HG02973 (cell line): ENCODE results near the gene SUPV3L1.
"Not testable (repeated sequence)": the region's sequence is repeated elsewhere in the genome, so short reads cannot be mapped to it uniquely, and the experiment has no call there.

Source experiments
- ATAC-seq: cut with Tn5 transposase; IDR thresholded peaks from one replicate; pipeline ENCODE4 v1.9.1; 2021; ENCODE audit warnings: moderate library complexity; ENCODE audit not compliant: unreplicated experiment

Gene SUPV3L1

DNA sequence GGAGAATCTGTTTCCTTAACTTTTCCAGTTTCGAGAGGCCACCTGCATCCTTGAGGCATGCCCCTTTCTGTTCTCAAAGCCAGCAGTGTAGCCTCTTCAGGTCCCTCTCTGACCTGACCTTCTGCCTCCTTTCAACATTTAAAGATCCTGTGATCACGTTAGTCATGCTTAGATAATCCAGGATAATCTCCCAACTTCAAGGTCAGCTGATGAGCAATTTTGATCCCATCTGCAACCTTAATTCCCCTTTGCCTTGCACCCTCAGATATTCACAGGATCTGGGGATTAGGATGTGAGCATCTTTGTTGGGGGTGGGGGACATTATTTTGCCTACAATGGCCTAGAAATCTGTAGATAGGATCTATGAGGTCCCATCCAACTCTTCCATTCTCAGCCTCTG lies 48.1 kb downstream of the SUPV3L1 start:
- ATAC-seq = no peak

DNA sequence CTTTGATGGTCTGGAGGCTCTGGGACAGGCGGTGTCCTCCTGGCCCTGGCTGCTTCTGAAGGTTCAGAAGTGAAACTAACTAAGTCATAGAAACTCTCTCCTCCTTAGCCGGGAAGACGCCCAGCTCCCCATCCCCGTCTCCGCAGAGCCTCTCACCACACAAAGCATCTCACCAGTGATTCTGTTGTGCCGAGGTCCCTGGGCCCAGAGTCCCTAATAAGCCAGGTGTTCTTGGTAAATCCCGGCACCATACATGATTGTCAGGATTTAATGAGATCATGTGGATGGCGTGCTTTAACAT lies 49.5 kb downstream of the SUPV3L1 start:
- ATAC-seq = no peak

DNA sequence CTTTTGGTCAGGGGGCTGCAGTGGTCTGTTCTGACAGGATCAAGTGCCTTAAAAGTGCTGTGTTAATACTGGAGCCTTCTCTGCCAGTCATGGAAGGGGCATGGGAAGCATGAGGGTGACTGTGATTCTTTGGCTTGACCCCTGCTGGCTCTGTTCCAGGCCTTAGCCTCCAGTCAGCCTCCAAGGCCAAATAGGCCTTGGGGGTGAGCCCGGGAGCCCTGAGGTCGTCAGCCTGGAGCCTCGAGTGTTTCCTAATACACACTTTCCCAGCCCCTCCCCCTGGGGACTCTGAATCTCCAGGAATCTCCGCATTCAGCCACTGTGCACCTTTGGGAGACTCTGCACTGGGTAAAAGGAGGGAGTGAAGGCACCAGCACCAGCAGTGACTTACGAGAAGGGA lies 50.1 kb downstream of the SUPV3L1 start:
- ATAC-seq = no peak

DNA sequence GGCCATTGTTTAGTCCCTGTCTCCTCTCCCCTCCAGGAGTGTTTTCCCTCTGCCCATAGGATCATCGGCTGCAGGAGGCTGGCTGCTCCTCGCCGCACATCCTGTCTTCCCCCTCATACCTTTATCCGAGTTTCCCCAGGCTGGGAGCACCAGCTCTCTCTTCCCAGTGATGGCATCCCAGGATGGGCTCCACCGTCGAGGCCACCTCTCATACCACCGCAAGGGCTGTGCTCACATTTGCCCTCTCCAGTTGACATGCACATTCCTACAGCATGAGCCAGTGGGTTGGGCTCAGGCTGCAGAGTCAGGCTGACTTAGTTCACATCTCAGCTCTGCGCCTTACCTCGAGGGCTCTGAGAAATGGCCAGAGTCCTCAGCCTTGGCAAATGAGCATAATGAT lies 52.2 kb downstream of the SUPV3L1 start:
- no peak for ATAC-seq

DNA sequence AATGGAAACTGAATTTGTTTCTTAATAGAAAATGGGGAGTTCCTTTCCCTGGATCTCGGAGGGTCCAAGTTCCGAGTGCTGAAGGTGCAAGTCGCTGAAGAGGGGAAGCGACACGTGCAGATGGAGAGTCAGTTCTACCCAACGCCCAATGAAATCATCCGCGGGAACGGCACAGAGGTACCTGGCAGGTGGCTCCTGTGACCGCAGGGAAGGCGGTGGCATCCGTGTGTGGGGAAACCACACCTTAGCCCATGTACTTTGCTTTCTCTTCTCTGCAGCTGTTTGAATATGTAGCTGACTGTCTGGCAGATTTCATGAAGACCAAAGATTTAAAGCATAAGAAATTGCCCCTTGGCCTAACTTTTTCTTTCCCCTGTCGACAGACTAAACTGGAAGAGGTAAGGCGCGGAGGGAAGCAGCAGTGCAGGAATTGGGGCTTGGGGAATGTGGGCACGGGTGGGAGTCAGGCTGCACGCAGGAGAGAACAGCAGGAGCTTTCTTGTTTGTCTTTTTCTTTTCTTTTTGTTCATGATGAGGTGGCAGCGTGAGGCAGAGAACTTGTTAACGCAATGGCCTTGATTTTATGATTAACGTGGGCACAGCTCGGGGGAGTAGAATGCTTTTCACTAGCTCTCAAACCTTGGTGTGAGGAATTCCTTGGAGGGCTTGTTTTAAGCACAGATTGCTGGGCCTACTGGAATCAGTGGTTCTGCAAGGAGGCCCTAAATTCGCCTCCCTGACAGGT lies 52.9 kb downstream of the SUPV3L1 start:
- ATAC-seq = no peak

DNA sequence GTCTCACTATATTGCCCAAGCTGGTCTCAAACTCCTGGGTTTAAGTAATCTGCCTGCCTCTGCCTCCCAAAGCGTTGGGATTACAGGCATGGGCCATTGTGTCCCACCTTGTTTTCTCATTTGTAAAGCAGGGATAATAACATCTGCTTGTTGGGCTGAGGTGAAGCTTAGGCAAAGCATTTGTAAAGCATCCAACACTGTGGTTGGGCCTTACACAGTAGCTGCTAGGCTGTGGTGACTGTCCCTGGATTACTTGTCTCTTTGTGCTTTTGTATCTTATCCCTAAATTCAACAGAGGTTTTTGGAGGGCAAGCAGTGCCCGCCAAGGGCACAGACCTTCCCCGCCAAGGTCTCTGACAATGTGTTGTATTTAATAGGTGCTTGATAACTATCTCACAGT lies 54.4 kb downstream of the SUPV3L1 start:
- no peak for ATAC-seq

DNA sequence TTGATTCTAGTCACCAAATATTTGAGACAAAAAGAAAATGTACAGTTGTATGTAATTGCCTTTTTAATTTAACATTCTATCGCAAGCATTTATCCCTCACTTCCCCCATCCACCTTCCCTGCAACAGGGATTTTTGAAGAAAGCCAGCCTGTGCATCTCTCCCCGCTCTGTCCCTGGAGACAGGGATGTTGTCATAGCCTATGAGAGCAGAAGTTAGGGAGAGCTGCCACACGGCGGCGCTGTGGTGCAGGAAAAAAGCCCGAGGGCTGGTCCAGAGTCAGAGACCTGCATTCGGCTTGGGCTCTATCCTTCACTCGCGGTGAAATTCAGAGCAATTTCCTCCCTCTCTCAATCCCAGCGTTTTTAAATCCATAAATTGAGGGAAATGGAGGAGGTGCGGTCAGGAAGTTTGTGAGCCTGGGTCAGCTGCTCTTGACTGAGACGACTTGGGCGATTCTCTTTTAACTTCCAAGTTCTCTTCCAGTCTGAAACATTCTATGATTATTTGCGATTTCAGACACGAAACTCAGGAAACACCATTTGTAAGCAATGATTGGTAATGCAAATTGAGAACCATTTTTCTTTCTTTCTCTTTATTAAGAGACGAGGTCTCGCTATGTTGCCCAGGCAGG lies 57.6 kb downstream of the SUPV3L1 start:
- ATAC-seq = peak; percentile 89

DNA sequence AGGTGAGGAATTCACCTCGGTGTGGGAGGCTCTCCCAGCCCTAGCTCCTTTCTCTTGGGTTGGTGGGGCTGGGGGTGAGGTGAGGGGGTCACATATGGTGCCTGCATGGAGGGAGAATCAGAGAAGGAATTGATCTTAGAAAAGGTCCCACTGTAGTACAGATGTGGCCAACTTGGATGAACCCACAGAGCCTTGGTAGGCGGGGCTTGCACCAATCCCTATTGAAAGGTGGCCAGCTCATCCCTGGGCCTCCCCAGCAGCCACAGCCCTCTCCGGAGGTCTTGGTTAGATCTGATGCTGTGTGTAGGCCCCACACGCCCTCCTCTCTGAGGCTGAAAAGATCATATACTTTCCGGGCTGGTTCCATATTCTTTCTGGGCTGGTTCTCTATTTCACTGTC lies 59.1 kb downstream of the SUPV3L1 start:
- ATAC-seq = no peak

DNA sequence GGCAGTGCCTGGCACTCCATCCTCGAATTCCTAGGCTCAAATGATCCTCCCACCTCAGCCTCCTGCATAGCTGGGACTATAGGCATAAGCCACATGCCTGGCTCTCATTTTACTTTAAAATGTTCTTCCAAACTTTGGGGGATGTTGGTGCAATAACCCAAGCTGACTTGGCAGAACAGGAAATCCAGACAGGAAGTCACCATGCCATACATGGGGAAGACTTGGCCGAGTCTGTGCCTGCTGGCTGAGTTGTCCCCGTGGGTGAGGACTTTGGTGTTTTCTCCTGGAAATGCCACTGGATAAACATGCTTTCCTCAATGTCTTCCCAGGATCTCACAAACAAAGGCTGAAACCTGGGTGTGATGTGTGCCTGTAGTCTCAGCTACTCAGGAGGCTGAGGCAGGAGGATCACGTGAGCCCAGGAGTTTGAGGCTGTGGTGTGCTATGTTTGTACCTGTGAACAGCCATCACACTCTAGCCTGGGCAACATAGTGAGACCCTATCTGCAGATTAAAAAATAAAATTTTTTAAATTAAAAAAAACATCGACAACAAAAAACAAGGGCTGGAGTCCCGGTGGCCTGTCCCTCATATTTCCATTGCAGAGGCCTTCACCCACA lies 59.9 kb downstream of the SUPV3L1 start:
- ATAC-seq = no peak

DNA sequence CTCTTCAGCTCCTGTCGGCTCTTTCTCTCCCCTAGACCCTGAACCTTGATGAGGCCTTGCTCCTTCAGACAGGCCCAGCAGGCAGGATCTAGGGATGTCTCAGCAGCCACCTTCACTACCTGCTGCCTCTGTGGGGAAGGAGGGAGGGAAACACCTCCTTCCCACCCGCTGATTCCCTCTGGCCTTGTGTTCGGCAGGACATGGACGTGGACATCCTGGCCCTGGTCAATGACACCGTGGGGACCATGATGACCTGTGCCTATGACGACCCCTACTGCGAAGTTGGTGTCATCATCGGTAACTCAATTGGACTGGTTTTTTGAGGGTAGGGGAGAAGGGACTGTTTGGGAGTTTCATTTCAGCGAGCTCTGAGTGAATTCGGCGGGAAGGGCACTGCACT lies 60.4 kb downstream of the SUPV3L1 start:
- ATAC-seq = no peak

DNA sequence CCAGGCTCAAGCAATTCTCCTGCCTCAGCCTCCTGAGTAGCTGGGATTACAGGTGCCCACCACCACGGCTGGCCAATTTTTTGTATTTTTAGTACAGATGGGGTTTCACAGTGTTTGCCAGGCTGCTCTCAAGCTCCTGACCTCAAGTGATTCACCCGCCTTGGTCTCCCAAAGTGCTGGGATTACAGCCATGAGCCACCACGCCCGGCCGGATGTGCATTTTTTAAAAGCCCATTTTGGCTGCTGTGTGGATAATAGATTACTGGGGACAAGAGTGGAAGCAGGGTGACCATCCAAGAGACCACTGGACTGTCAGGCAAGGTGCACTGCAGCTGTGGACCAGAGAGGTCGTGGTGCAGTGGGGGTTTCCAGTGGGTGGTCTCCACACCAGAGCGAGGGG lies 61.5 kb downstream of the SUPV3L1 start:
- ATAC-seq = no peak

DNA sequence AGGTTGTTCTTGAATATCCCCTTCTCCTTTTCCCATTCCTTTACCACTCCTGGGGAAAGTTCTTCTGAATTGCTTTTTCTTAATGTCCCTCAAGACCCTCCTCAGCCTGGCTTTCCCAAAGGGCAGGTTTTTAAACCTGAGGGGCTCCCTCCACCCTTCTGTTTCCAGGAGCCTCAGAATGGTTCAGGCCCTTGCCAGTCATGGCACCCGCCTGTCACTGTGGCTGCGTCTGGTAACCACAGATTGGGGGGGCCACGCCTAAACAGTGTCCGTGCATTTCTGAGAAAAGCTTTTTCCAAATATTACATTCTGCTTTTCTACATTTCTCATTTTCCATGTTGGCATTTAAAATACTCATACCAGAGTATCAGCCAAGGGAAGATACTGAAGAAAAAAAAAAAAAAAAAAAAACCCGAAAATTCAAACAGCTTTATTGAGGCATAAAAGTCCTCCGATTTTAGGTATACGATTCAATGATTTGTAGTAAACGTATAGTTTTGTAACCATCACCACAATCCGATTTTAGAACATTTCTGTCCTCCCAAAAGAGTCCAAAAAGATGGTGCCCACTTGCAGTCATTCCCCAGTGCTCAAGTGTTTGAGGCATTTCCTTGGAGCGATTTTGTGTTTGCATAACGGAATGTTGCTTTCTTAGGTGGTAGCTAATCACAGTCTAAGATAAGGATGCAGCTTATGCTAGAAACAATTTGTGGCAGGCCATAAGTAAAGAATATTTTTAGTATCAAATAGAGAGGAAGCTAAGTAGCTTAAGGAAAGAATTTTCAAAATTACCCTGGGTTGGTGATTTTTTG lies 62.2 kb downstream of the SUPV3L1 start:
- ATAC-seq = no peak

DNA sequence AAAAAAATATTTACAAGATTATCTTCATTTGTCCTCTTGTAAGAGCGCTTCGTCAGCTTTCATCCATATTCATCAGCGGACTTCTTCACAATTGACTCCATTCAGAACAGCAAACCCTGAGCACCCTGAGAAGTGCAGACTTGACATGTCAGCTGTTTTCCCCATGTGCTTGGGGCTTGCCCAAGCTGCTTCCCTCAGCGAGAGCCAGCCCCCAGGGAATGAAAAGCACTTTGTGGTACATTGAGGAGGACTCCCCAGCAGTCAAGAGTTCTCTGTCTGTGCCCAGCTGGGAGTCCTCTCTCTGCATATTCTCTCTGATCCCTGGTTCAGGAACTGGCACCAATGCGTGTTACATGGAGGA lies 62.8 kb downstream of the SUPV3L1 start:
- no peak for ATAC-seq

DNA sequence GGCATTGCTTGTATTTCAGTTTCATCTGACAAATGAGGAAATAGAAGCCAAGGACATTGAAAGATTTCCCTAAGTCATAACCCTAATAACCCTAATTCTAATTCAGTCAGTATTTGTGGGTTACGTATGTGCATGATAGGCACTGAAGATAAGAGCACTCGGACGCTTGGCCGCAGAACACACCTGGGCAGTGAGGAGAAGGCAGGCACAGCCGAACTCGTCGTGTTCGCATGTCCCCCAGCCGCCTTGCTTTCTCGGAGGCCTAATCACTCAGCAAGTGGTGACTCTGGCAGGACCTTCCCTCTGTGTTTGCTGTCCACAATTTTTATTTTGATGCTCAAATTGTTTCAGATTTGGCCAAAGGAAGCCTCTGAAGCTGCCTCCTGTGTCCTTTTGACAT lies 63.8 kb downstream of the SUPV3L1 start:
- ATAC-seq = no peak

DNA sequence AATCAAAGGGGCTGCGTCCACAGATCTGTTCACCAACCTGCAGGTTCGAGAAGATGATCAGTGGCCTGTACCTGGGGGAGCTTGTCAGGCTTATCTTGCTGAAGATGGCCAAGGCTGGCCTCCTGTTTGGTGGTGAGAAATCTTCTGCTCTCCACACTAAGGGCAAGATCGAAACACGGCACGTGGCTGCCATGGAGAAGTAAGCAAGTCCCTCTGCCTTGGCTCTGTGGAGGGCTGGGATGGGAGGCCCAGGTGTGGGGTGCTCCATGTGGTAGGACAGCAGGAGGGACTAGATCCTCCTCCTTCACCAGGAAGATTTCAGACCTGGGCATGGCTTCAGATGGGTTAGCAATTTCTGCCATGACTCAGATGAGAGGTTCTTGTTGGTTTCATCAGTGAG lies 66.0 kb downstream of the SUPV3L1 start:
- ATAC-seq = no peak

DNA sequence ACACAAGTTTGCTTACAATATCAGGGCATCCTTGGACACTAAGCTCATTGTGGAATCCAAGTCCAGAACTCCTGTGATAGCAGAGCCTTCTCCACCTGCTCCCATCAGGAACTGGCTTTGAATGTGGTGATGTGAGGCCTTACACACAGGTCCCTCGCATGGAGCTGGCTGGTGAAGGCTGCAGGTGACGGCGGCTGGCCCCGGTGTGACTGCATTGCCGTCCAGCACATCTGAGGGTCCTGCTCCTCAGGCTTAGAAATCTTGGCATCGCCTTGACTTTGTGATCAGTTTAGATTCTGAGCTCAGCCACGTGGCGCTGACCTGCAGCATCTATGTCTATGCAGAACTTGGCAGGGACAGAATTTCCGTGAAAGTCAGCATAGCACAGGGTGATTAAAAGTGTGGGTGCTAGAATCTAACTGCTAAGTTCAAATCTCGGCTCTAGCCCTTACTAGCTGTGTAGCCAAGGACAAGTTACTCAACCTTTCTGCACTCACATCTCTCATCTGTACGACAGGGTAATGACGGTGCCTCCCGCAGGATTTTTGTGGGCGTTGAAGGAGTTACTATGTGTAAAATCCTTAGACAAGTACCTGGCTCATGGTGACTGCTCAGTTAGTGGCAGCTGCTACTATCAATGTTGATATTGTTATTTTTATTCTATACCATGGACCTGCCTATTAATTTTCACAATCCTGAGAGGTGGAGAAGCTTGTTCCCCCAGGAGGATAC lies 66.7 kb downstream of the SUPV3L1 start:
- ATAC-seq = no peak

DNA sequence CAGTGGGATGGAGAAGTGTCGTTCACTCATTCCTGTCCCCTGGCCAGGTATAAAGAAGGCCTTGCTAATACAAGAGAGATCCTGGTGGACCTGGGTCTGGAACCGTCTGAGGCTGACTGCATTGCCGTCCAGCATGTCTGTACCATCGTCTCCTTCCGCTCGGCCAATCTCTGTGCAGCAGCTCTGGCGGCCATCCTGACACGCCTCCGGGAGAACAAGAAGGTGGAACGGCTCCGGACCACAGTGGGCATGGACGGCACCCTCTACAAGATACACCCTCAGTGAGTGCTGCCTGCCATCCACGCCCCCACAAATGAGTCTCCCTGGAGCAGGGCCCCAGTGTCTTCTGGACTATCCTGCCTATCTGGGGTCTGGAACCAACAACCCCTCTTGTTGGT lies 67.3 kb downstream of the SUPV3L1 start:
- ATAC-seq = no peak

DNA sequence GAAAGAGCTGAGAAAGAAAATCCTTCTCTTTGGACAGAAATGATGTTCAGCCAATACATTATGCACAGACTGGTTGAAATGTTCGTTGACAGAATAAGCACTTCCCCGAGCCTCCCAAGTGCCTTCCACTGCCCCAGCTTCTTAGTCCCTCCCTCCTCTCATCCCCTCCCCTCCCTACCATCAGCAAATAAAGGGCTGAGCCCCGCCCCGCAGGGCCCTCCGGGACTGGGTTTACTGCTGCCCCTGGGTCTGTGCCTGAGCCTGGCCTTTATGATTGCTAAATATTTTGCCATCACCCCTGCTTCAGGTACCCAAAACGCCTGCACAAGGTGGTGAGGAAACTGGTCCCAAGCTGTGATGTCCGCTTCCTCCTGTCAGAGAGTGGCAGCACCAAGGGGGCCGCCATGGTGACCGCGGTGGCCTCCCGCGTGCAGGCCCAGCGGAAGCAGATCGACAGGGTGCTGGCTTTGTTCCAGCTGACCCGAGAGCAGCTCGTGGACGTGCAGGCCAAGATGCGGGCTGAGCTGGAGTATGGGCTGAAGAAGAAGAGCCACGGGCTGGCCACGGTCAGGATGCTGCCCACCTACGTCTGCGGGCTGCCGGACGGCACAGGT lies 68.2 kb downstream of the SUPV3L1 start:
- ATAC-seq = no peak

DNA sequence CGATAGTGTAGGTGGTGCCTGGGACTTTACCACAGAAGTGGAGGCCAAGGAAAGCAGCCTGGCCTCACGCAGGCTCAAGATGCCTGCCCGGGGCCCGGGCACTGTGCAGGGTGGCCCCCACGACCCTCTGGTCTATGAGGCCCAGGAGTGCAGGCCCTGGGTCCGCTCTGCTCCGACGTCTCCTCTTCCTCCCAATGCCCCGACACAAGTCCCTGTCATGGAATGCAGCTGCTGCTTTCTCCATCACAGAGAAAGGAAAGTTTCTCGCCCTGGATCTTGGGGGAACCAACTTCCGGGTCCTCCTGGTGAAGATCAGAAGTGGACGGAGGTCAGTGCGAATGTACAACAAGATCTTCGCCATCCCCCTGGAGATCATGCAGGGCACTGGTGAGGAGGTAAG lies 70.0 kb downstream of the SUPV3L1 start:
- ATAC-seq = no peak

DNA sequence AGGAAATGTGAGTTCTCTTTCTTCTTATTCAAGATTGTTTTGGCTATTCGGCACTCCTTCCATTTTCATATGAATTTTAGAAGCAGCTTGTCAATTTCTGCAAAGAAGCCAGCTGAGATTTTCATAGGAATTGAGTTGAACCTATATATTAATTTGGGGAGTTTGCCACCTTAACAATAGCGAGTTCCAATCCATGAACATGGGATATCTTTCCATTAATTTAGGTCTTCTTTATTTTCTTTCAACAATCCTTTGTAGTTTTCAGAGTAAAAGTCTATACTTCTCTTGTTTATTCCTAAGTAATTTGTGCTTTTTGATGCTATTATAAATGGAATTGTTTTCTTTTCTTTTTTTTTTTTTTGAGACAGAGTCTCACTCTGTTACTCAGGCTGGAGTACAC lies 71.4 kb downstream of the SUPV3L1 start:
- ATAC-seq = not testable (repeated sequence)

DNA sequence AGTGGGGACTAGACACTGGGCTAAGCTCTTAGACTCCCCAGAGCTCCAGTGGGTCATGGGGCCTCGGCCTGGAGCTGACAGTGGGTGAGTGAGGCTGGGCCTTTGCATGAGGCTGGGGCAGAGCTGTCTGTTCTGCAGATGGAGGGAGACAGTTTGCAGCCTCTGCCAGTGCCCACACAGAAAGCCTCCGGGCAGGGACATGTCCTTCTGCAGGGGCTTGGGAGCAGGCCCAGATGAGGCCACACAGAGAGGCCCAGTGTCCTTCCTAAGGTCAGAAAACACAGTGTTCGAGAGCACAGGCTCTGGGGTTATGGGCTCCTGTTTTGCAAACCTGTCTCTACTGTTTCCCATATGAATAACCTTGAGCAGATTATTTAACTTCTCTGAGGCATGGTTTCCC lies 73.1 kb downstream of the SUPV3L1 start:
- no peak for ATAC-seq
